Activated T-cell treated with anti-CD3 and anti-CD28 coated beads for 48 hours (primary cell): ENCODE results near the gene MAPKAPK3.

Experiments used
- DNase-seq: peaks from one replicate; pipeline ENCODE4 v3.0.0-alpha.2; 2020; ENCODE audit warnings: low read depth

The MAPKAPK3 gene

DNA sequence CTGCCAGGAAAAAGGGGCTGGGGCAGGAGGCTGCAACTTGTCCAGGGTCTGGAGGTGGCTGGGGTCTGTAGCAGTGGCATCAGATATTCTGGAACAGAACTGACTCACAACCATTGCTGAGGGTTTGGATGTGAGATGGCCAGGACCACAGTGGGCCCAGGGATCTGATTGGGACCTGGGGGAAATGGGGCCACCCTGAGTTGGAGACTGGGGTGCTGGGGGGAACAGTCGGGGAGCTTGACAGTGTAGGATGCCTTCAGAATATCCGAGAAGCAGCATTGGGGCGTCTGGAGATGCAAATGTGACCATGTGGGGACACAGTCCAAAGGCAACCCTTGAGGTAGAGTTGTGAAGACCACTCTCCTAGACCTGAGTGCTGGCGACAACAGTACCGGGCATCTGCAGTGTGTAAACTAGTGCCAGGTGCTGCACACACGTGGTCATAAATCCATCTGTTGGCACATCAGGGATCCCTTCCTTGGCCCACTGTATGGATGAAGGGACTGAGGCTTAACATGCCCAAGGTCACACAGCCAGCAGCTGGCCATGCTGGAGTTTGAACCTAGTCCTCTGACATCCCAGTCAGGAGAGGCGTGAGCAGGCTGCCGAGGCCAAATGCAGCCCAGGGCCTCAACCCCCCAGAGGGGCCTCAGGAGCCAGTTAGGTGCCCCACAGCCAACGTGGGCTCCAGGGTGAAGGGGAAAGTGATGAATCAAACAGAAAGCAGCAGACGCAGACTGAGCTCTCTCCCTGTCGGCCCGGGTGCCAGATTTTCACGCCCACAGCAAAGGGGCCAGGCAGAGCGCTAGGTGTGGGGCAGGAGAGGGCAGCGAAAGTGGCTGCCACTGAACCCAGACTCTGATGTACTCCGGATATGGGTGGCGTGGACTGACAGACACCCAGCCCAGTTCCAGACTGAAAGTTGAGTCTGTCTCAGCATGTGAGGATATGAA is 28.9 kb upstream of the MAPKAPK3 start:
- DNase-seq: peak; percentile 86

GRCh38 chr3:50588759-50589433 is 28.1 kb upstream of the MAPKAPK3 start:
- DNase-seq: no peak

- no peak for DNase-seq
Observed at GRCh38 chr3:50591196-50591741, 25.7 kb upstream of the MAPKAPK3 start.

DNA sequence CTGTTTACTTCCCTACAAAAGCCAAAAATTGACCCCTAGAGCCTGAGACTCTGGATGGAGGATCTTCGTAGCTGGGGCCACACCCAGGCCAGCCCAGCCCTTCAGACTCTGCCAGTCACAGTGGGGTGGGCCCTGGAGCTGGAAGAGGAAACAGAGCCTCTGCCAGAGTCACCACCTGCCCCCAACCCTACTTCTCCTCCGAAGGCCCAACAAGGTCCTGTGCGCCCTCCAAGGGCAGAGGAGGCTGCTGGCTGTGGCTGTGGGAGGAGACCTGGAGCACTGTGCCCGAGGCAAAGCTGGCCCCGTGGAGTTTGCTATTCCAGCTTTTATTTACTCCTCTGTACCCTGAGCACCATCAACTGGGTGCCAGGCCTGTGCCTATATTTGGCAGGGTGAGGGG is 24.4 kb upstream of the MAPKAPK3 start:
- DNase-seq: no peak

DNA sequence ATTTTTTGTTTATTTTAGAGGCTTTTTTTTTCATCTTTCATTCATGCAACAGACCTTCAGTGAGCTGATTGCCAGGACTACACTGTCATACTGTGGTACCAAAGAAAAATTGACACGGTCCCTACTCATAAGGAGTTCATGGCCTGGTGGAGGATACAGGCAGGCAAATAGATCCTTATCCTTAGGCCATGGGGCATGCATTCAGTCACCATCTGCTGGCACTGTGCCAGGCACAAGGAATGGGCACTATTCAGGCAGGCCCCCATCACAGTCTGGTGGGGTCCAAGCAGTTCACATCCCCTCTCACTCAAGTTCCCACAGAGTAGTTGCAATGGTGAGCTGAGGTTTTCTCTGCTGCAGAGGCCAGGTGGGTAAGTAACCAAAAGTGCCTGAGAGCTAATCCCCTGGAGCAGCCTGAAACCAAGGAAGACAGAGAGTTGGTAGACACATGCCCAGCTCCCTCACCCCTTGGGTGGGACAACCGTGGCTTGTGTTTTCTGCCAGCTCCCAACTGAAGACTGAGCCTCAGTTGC is 22.6 kb upstream of the MAPKAPK3 start:
- DNase-seq: no peak

GRCh38 chr3:50599115-50599715 is 17.7 kb upstream of the MAPKAPK3 start:
- DNase-seq: no peak

DNA sequence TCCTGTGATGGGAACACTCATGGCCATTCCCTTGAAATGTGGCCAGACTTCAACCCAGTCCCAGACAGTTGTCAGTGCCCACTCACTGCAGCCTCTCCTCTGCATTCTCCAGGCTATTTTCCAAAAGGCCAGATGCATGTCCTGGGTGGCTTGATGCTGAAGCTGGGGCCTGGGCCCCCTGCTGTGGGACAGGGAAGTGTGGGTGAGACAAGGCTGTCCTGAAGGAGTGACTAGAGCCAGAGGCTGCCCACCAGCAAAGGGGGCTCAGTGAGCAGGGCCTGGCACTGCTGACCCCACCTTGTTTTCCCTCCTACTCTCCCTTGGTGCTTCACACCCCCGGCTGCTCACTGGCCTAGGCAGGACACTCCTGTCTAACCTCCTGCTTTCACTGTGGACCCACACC is 17.2 kb upstream of the MAPKAPK3 start:
- no peak for DNase-seq

GRCh38 chr3:50600141-50600753 is 16.7 kb upstream of the MAPKAPK3 start:
- no peak for DNase-seq

DNA sequence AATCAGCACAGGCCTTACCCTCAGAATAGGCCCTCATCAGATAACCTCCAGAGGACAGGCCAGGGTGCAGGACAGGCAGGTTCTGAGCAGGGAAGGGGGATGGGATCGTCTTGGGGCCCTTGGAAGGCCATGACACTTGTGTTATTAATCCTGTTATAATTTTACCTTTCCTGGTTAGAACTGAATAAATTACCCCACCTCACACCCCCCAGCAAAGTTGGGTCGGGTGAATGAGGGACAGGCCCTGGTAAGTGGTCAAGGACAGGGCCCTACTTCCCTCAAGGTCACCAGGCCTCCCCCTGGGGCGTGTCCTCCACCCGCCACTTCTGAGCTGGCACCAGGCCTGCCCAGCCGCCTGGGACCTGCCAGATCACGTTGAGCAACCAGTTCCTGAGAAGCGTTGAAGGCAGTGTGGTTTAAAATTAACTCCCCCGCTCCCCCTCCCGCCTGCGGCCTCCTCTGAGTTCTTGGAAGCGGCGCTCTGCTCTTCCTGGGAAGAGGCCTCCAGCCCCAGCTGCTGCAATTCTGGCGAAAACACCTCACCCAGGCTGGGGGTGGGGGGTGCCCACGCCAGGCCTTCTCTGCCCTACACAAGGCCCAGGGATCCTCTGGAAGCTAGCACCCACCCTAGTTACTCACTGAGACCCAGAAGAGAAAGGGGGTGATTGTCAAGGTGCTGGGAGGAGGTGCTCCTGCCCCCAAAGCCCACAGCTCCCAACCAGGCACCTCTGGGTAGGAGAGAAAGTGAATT is 15.9 kb upstream of the MAPKAPK3 start:
- DNase-seq: peak; percentile 96

DNA sequence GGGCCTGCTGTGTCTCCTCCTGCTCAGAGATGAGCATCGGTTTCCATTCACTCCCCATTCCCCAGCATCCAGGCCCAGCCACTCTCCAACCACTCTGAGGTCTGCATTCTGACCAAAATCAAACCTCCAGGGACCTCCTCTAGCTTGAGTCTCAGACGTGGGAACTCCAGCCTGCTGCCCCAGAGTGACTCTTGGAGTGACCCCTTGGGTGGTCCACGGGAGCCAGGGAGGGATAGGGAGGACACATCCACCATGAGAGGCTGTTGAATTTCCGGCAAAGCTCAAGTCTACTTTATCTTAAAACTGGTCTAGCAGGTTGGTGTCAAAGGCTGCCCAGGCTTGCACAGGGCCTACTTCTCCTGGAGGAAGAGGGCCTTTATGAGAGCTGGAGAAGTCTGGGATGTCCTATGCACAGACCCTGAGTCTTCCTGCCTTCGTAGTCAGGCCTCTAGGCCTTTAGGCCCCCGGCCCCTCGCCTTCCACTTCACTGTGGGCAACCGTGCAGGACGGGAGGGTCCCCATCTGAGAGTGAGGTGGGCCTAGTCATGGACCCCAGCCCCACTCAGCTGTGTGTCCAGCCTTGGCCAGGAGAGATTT is 14.3 kb upstream of the MAPKAPK3 start:
- no peak for DNase-seq

- no peak for DNase-seq
Observed at GRCh38 chr3:50603261-50604109, 13.5 kb upstream of the MAPKAPK3 start.

DNA sequence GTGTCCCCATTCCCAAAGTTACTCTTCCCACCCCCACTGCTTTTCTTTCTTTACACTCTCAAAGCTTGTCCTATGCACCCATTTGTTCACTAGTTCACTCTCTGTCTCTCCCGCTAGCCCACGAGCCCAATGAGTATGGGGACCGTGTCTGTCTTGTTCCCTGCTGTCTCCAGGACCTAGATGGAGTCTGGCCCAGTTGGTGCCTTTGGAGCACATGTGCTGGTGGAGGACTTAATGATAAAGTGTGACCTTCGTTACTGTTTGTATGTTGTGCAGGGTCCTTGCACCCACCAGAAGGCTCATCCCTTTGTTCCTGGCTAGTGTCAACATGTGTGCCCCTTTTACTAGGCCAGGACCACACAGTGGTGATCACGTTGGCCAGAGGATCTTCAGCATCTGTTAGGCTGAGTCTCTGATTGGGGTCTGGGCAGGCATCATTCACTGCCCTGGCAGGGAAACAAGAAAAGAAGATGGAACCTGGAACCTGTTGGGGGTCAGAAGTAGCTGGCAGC is 12.8 kb upstream of the MAPKAPK3 start:
- no peak for DNase-seq

DNA sequence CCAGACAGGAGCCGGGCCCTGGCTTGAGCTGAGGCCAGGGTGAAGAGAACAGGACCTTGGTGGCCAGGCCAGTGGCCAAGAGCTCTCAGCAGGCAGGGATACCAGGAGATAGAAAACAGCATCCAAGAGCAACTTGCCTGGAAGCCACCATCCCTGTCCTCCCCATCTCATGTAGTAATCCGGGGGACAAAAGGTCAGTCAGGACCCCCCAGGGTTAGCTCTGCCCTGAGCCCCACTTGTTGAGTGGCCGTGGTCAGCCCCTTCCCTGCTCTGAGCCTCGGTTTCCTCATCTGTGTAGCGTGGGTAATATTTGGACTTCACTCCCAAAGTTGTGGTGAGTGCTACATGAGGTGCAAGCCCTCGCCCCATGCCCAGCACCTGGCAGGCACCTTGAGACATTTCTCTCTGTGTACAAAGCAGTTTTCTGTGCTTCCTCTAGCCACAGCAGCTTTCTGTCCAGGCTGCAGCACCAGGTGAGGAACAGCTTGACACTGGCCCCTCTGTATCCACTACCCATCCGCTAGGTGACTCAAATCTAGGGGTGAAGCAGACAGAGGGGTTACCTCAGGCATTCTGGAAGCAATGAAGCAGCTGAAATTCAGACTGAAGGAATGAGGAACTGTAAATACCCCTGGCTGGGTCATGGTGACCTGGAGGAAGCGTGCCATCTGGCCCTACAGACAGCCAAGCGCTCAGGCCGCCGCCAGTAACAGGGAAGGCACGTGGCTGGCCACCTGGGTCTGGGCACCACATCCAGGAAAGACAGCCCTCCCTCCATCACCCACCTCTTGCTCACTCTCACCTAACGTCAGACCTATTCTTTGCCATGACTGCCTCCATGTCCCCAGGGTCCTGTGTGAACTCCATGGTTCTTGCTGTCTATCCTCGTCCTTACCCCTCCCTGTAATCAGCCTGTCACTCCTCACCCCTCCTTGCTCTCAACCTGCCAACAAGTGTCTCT is 12.0 kb upstream of the MAPKAPK3 start:
- DNase-seq: no peak

GRCh38 chr3:50605901-50606326 is 11.0 kb upstream of the MAPKAPK3 start:
- DNase-seq: no peak

GRCh38 chr3:50606596-50606995 is 10.4 kb upstream of the MAPKAPK3 start:
- no peak for DNase-seq

- no peak for DNase-seq
Observed at GRCh38 chr3:50607271-50608091, 9.5 kb upstream of the MAPKAPK3 start.

GRCh38 chr3:50608278-50608677 is 8.7 kb upstream of the MAPKAPK3 start:
- no peak for DNase-seq
